Neural cell (in vitro differentiated cells): ENCODE results near the gene KLHDC4. TPM values are rescaled to one million over a fixed set of nuclear protein-coding genes. Genes with fewer than 3 reads are reported as not detected.

Experiments used
- H2AFZ ChIP-seq: fragments of 200-600, 300-800 bp; sonication (generic), shearing (Covaris generic); 2 replicates; pipeline ENCODE4 v1.6.0; 2014; ENCODE audit warnings: low read depth, mild to moderate bottlenecking, antibody characterized with exemption, low read length, moderate library complexity
- H3F3A ChIP-seq: fragments of 200-600 bp; shearing (Covaris generic); 2 replicates; pipeline ENCODE4 v1.6.1; 2016; ENCODE audit warnings: mild to moderate bottlenecking, moderate library complexity, mixed read lengths, antibody characterized with exemption, low read length; ENCODE audit not compliant: insufficient read depth, poor library complexity, severe bottlenecking
- H3K27ac ChIP-seq: fragments of 200-600, 300-800 bp; sonication (generic), shearing (Covaris generic); 2 replicates; pipeline ENCODE4 v1.5.1; 2014; ENCODE audit warnings: mild to moderate bottlenecking, low read length, moderate library complexity
- H3K27me3 ChIP-seq: fragments of 300-800, 200-600 bp; sonication (generic), shearing (Covaris generic); 2 replicates; pipeline ENCODE4 v1.6.0; 2014; ENCODE audit warnings: mild to moderate bottlenecking, low read depth, low read length, moderate library complexity; ENCODE audit not compliant: insufficient read depth
- H3K36me3 ChIP-seq: fragments of 300-800, 200-600 bp; sonication (generic), shearing (Covaris generic); 2 replicates; pipeline ENCODE4 v1.5.1; 2014; ENCODE audit warnings: mild to moderate bottlenecking, antibody characterized with exemption, low read length, moderate library complexity; ENCODE audit not compliant: insufficient read depth
- H3K4me2 ChIP-seq: fragments of 300-800, 200-600 bp; sonication (generic), shearing (Covaris generic); 2 replicates; pipeline ENCODE4 v1.6.0; 2014; ENCODE audit warnings: mild to moderate bottlenecking, low read length
- H3K4me3 ChIP-seq: fragments of 300-800, 200-600 bp; sonication (generic), shearing (Covaris generic); 2 replicates; pipeline ENCODE4 v1.5.1; 2014; ENCODE audit warnings: mild to moderate bottlenecking, low read length, moderate library complexity
- H3K79me2 ChIP-seq: fragments of 200-600 bp; shearing (Covaris generic); replicated peaks from 2 replicates; pipeline ENCODE4 v1.6.0; 2014; ENCODE audit warnings: mild to moderate bottlenecking, low read length, moderate library complexity; ENCODE audit not compliant: insufficient read depth
- H3K9ac ChIP-seq: fragments of 300-800, 200-600 bp; sonication (generic), shearing (Covaris generic); 2 replicates; pipeline ENCODE4 v1.6.1; 2016; ENCODE audit warnings: mild to moderate bottlenecking, low read length, mixed read lengths
- H3K9me2 ChIP-seq: fragments of 200-600 bp; shearing (Covaris generic); 2 replicates; pipeline ENCODE4 v1.6.1; 2016; ENCODE audit warnings: mild to moderate bottlenecking, low read length, mixed read lengths; ENCODE audit not compliant: insufficient read depth
- H3K9me3 ChIP-seq: fragments of 200-600, 300-800 bp; sonication (generic), shearing (Covaris generic); 2 replicates; pipeline ENCODE4 v1.6.1; 2016; ENCODE audit warnings: mild to moderate bottlenecking, mixed run types, low read length, moderate library complexity, mixed read lengths
- H4K20me1 ChIP-seq: fragments of 200-600 bp; shearing (Covaris generic); 2 replicates; pipeline ENCODE4 v1.6.1; 2016; ENCODE audit warnings: mild to moderate bottlenecking, mixed run types; ENCODE audit not compliant: insufficient read depth
- CTCF ChIP-seq: fragments of 450-650 bp; IDR thresholded peaks from 2 replicates; pipeline ENCODE4 v1.5.1; 2014; ENCODE audit warnings: antibody characterized with exemption, mild to moderate bottlenecking, moderate library complexity; ENCODE audit not compliant: poor library complexity, severe bottlenecking
- EP300 ChIP-seq: fragments of 450-650 bp; conservative IDR thresholded peaks from 2 replicates; pipeline ENCODE4 v1.6.1; 2014; ENCODE audit warnings: antibody characterized with exemption, mild to moderate bottlenecking, moderate library complexity; ENCODE audit not compliant: poor library complexity, severe bottlenecking
- EZH2 ChIP-seq: fragments of 200-600, 300-800 bp; shearing (Covaris generic), sonication (generic); IDR thresholded peaks from 2 replicates; pipeline ENCODE4 v1.6.1; 2014; ENCODE audit warnings: antibody characterized with exemption, low read length, borderline replicate concordance, mild to moderate bottlenecking; ENCODE audit not compliant: insufficient read depth, poor library complexity, severe bottlenecking
- MXI1 ChIP-seq: fragments of 450-650 bp; conservative IDR thresholded peaks from 2 replicates; pipeline ENCODE4 v1.6.1; 2014; ENCODE audit warnings: antibody characterized with exemption, mild to moderate bottlenecking; ENCODE audit not compliant: poor library complexity, severe bottlenecking
- POLR2AphosphoS5 ChIP-seq: IDR thresholded peaks from 2 replicates; pipeline ENCODE4 v1.6.1; 2012
- RAD21 ChIP-seq: fragments of 450-650 bp; conservative IDR thresholded peaks from 2 replicates; pipeline ENCODE4 v1.6.1; 2014; ENCODE audit warnings: antibody characterized with exemption, mild to moderate bottlenecking, moderate library complexity
- REST ChIP-seq: IDR thresholded peaks from 2 replicates; pipeline ENCODE4 v1.6.1; 2012; ENCODE audit warnings: borderline replicate concordance
- SMC3 ChIP-seq: fragments of 450-650 bp; conservative IDR thresholded peaks from 2 replicates; pipeline ENCODE4 v1.6.1; 2014; ENCODE audit warnings: antibody characterized with exemption, mild to moderate bottlenecking, moderate library complexity; ENCODE audit not compliant: poor library complexity
- TAF1 ChIP-seq: IDR thresholded peaks from 2 replicates; pipeline ENCODE4 v1.6.1; 2012; ENCODE audit warnings: low read depth
- polyA plus RNA-seq: library from polyadenylated mRNA; depleted of rRNA; stranded (reverse); fragments of >200 nt; gene quantifications from 2 replicates; pipeline ENCODE4 v1.2.3, GENCODE V29; 2014

The KLHDC4 gene
- polyA plus RNA-seq, 1 donor from 2014 or later, result 27.5 TPM

GRCh38 chr16:87666919-87667318, 98.9 kb downstream of the KLHDC4 start:
- TF ChIP-seq SMC3 (no peak), RAD21 (no peak), MXI1 (no peak), REST (no peak), EP300 (no peak), TAF1 (no peak), CTCF (no peak), POLR2AphosphoS5 (no peak), EZH2 (no peak)
- Histone ChIP-seq H3F3A (no peaks in the 10 kb centered on the region), H3K36me3 (no peaks in the 10 kb centered on the region), H3K9ac (no peak overlapping the region), H3K4me3 (no peak overlapping the region), H3K79me2 (no peaks in the 10 kb centered on the region), H3K27ac (no peak overlapping the region), H3K4me2 (no peak overlapping the region), H3K9me3 (no peaks in the 10 kb centered on the region), H4K20me1 (no peaks in the 10 kb centered on the region), H3K27me3 (no peaks in the 10 kb centered on the region), H3K9me2 (no peaks in the 10 kb centered on the region), H2AFZ (no peak overlapping the region)

GRCh38 chr16:87665193-87665592, 100.6 kb downstream of the KLHDC4 start:
- no peak overlapping the region for H3K4me2 ChIP-seq
- no peaks in the 10 kb centered on the region for H3K9me2 ChIP-seq
- TF ChIP-seq CTCF (no peak), TAF1 (no peak), EP300 (no peak), RAD21 (no peak), MXI1 (no peak), REST (no peak), SMC3 (no peak), EZH2 (no peak), POLR2AphosphoS5 (no peak)
- H2AFZ ChIP-seq, result no peak overlapping the region
- H4K20me1 ChIP-seq, result no peaks in the 10 kb centered on the region
- H3K79me2 ChIP-seq, result no peaks in the 10 kb centered on the region
- H3F3A ChIP-seq, result no peaks in the 10 kb centered on the region
- H3K9me3 ChIP-seq, result no peaks in the 10 kb centered on the region
- no peak overlapping the region for H3K27ac ChIP-seq
- no peak overlapping the region for H3K9ac ChIP-seq
- no peaks in the 10 kb centered on the region for H3K36me3 ChIP-seq
- no peak overlapping the region for H3K4me3 ChIP-seq
- no peaks in the 10 kb centered on the region for H3K27me3 ChIP-seq
